WI38 (cell line): ENCODE data around the gene CAPN11.
"Not testable (repeated sequence)": the region's sequence is repeated elsewhere in the genome, so short reads cannot be mapped to it uniquely, and the experiment has no call there.

Experiments
- H3K4me3 ChIP-seq: 2 replicates; pipeline ENCODE4 v1.5.1; 2011; ENCODE audit warnings: low read depth, mild to moderate bottlenecking, control low read depth, low read length
- CTCF ChIP-seq: IDR thresholded peaks from 2 replicates; pipeline ENCODE4 v1.5.1; 2012; ENCODE audit warnings: low read depth, mild to moderate bottlenecking, control low read depth, low read length

CAPN11 gene

GRCh38 chr6:44194326-44194725 is 35.7 kb downstream of the CAPN11 start:
- no peak for TF ChIP-seq CTCF

GRCh38 chr6:44196351-44196750 is 37.7 kb downstream of the CAPN11 start:
- H3K4me3 ChIP-seq = not testable (repeated sequence)

More at GRCh38 chr6:44194326-44194725, 35.7 kb downstream of the CAPN11 start:
- no peak overlapping the region for H3K4me3 ChIP-seq

DNA sequence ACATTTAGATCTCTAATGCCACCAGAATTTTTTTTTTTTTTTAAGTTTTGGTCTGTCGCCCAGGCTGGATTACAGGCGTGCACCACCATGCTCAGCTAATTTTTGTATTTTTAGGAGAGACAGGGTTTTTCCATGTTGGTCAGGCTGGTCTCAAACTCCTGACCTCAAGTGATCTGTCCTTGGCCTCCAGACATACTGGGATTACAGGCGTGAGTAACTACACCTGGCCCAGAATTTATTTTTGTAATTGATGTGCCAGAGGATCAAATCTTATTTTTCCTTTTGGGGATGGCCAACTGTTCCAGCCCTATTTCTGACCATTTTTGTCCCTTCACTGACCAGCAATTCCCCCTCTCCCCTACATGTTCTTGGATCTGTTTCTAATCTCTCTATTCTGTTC is 40.1 kb downstream of the CAPN11 start:
- no peak for TF ChIP-seq CTCF
- H3K4me3 ChIP-seq = no peak overlapping the region

- TF ChIP-seq CTCF = no peak
Observed at GRCh38 chr6:44199883-44200282, 41.3 kb downstream of the CAPN11 start.

DNA sequence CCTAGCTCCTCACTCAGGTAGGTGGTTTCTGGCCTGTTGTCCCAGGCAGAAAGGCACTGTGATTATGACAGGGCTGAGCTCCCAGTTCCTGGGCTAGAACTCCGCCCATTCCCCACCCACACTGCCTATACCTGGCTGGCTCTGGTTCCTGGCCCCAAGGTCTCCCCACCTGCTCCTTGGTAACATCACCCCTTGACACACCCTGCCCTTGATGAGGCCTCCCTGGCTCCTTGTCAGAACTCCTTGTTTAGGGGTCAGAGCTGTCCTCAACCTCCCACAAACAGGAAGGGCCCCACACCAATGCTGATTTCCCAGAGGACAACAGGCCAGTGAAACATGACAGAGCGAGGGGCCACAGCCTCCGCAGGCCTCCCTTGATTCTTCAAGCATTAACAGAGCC is 42.6 kb downstream of the CAPN11 start:
- H3K4me3 ChIP-seq = no peak overlapping the region
- TF ChIP-seq CTCF = no peak

More at GRCh38 chr6:44199883-44200282, 41.3 kb downstream of the CAPN11 start:
- H3K4me3 ChIP-seq = no peak overlapping the region

DNA sequence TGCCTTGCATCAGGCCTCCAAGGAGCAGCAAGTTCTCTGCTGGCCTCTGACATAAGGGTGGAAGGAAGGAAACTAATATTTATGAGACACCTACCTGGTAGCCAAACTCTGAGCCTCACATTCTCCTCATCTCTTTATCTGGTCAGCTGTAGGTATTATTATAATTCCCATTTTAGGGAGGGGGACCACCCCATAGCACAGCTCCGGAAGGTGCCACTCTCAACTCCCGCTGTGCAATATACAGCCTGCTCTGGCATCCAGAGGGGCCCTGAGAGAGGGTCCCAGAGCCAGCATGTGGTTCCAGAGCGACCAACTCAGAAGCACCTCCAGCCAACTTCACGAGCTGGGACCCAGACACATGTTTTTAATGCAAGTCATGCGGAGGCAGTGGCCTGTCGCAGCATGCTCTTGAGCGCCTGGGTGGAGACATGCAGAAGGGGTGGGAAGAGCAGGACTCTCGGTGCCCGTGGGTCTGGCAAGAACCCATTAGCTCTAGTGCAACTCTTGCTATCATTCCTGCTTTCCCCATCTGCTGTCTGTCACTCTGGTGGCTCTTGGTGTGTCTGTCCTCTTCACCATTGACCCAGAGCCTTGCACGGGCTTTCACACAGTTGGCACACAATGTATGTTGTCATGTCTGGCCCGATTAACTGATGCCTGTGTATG is 43.2 kb downstream of the CAPN11 start:
- no peak for TF ChIP-seq CTCF

GRCh38 chr6:44202332-44202971 is 43.8 kb downstream of the CAPN11 start:
- no peak overlapping the region for H3K4me3 ChIP-seq
- no peak for TF ChIP-seq CTCF

More for the DNA sequence above, 43.2 kb downstream of the CAPN11 start:
- H3K4me3 ChIP-seq = no peak overlapping the region
